Endothelial cell of umbilical vein (primary cell): Measurements from ENCODE around the gene HCK. TPM values are rescaled to one million over a fixed set of nuclear protein-coding genes. Genes with fewer than 3 reads are reported as not detected.

Experiments
- Bru-seq: library from RNA; stranded (reverse); fragments of 400-500 nt; gene quantifications from one replicate; lab custom pipeline; 2021; lab: Mats Ljungman, UMichigan
- BruChase-seq, 2 experiments: library from RNA; stranded (reverse); fragments of 400-500 nt; gene quantifications; one replicate each; lab custom pipeline; 2021; lab: Mats Ljungman, UMichigan
- BruUV-seq: library from RNA; stranded (reverse); fragments of 400-500 nt; replicated peaks from 2 replicates; lab custom pipeline; 2021; lab: Mats Ljungman, UMichigan
- CTCF ChIA-PET: fragments of 300-600, 350-600 bp; sonication (Branson Sonifier 250); formaldehyde crosslinking; loops from one replicate; lab custom pipeline; 2021; ENCODE audit warnings: antibody characterized with exemption, inconsistent platforms; lab: Charles Lee
- POLR2A ChIA-PET: fragments of 300-600, 350-600 bp; sonication (Branson Sonifier 250); formaldehyde crosslinking; loops from one replicate; lab custom pipeline; 2021; ENCODE audit warnings: antibody characterized with exemption, inconsistent platforms; lab: Charles Lee
- DNase-seq: peaks from one replicate; pipeline ENCODE4 v3.0.0-alpha.2; 2011; ENCODE audit warnings: low read depth, low spot score
- FAIRE-seq: peaks from 2 replicates; lab custom pipeline; 2011; peaks lifted over from hg19 to GRCh38; lab: Jason Lieb, UNC
- H2AFZ ChIP-seq: 2 replicates; pipeline ENCODE4 v1.6.0; 2012; ENCODE audit warnings: low read depth, low read length, control low read depth, inconsistent platforms
- H3K27ac ChIP-seq: 2 replicates; pipeline ENCODE4 v1.5.1; 2011; ENCODE audit warnings: low read depth, mild to moderate bottlenecking, control low read depth, low read length, moderate library complexity; ENCODE audit not compliant: insufficient read depth
- H3K27me3 ChIP-seq, 2 experiments: 2 replicates each; pipeline versions ENCODE4 v1.6.0 to v1.6.1; 2011; ENCODE audit warnings: low read length in 2 of 2, mixed read lengths in 1 of 2; ENCODE audit not compliant: control insufficient read depth in 2 of 2, insufficient read depth in 2 of 2
- H3K36me3 ChIP-seq, 2 experiments: 2 replicates in 1 of 2; 3 replicates in 1 of 2; pipeline ENCODE4 v1.5.1; 2011; ENCODE audit warnings: low read length in 2 of 2, mild to moderate bottlenecking in 1 of 2, moderate library complexity in 1 of 2; ENCODE audit not compliant: control insufficient read depth in 2 of 2, insufficient read depth in 2 of 2; ENCODE audit errors: extremely low read depth in 1 of 2
- H3K4me1 ChIP-seq: 3 replicates; pipeline ENCODE4 v1.5.1; 2011; ENCODE audit warnings: mild to moderate bottlenecking, low read length; ENCODE audit not compliant: control insufficient read depth, insufficient read depth; ENCODE audit errors: extremely low read depth
- H3K4me2 ChIP-seq: 2 replicates; pipeline ENCODE4 v1.6.1; 2011; ENCODE audit warnings: low read length, control low read depth, mixed read lengths; ENCODE audit not compliant: insufficient read depth
- H3K4me3 ChIP-seq, 3 experiments: fragments of 200-600 bp in 1 of 3; sonication (generic), shearing (Covaris generic) in 1 of 3; replicated peaks in 1 of 3; 2 replicates each; pipeline ENCODE4 v1.5.1; 2011 to 2016; ENCODE audit warnings: control low read depth in 3 of 3, low read length in 3 of 3, mild to moderate bottlenecking in 2 of 3, inconsistent platforms in 1 of 3, low read depth in 1 of 3, moderate library complexity in 1 of 3; ENCODE audit not compliant: insufficient read depth in 1 of 3
- H3K79me2 ChIP-seq: 2 replicates; pipeline ENCODE4 v1.6.0; 2012; ENCODE audit warnings: low read length, inconsistent platforms; ENCODE audit not compliant: control insufficient read depth, insufficient read depth
- H3K9ac ChIP-seq: replicated peaks from 2 replicates; pipeline ENCODE3; 2011; ENCODE audit warnings: low read length, control low read depth; ENCODE audit not compliant: insufficient read depth; ENCODE audit errors: extremely low read depth
- H3K9me1 ChIP-seq: replicated peaks from 3 replicates; pipeline ENCODE4 v1.6.0; 2011; ENCODE audit warnings: mild to moderate bottlenecking, low read length; ENCODE audit not compliant: control insufficient read depth, insufficient read depth; ENCODE audit errors: extremely low read depth
- H3K9me3 ChIP-seq: replicated peaks from 2 replicates; pipeline ENCODE4 v1.5.1; 2012; ENCODE audit warnings: low read length, inconsistent platforms; ENCODE audit not compliant: control insufficient read depth, insufficient read depth
- H4K20me1 ChIP-seq: replicated peaks from 2 replicates; pipeline ENCODE3; 2011; ENCODE audit warnings: mild to moderate bottlenecking, low read length; ENCODE audit not compliant: control insufficient read depth, insufficient read depth; ENCODE audit errors: extremely low read depth
- CTCF ChIP-seq, 2 donors: IDR thresholded peaks; 1 replicate in 1 of 2; 2 replicates in 1 of 2; pipeline ENCODE4 v1.5.1; 2011; ENCODE audit warnings: low read length in 2 of 2, mild to moderate bottlenecking in 2 of 2, moderate library complexity in 2 of 2, control low read depth in 1 of 2, inconsistent platforms in 1 of 2, low read depth in 1 of 2; ENCODE audit not compliant: insufficient read depth in 1 of 2; ENCODE audit errors: extremely low read depth in 1 of 2
- EZH2 ChIP-seq: IDR thresholded peaks from 2 replicates; pipeline ENCODE4 v1.6.1; 2012; ENCODE audit warnings: borderline replicate concordance, low read depth, mild to moderate bottlenecking, moderate library complexity, low read length, inconsistent platforms; ENCODE audit not compliant: severe bottlenecking
- FOS ChIP-seq: IDR thresholded peaks from 2 replicates; pipeline ENCODE4 v1.6.1; 2011; ENCODE audit warnings: mild to moderate bottlenecking, low read length, moderate library complexity, borderline replicate concordance; ENCODE audit not compliant: insufficient read depth
- JUN ChIP-seq: IDR thresholded peaks from 2 replicates; pipeline ENCODE4 v1.6.1; 2011; ENCODE audit warnings: borderline replicate concordance, low read depth; ENCODE audit not compliant: insufficient read length, insufficient read depth
- MAX ChIP-seq: IDR thresholded peaks from 2 replicates; pipeline ENCODE4 v1.6.1; 2011; ENCODE audit not compliant: insufficient read depth, insufficient read length
- MYC ChIP-seq: IDR thresholded peaks from one replicate; pipeline ENCODE4 v1.6.1; 2011; ENCODE audit warnings: mild to moderate bottlenecking, low read depth, low read length
- POLR2A ChIP-seq: IDR thresholded peaks from 2 replicates; pipeline ENCODE4 v1.6.1; 2012; ENCODE audit warnings: low read depth, mild to moderate bottlenecking, control low read depth, low read length
- POLR2AphosphoS5 ChIP-seq: IDR thresholded peaks from 2 replicates; pipeline ENCODE4 v1.6.1; 2012; ENCODE audit warnings: low read depth, mild to moderate bottlenecking, control low read depth, low read length, moderate library complexity; ENCODE audit not compliant: insufficient read depth
- dilution Hi-C: fragments of 300-500 bp; cut with MboI; formaldehyde crosslinking; loops from one replicate; pipeline ENCODE4 v1.15.0; 2019; ENCODE audit warnings: low sequenced_read_pairs; ENCODE audit not compliant: extremely low pct_ligation_motif_present
- intact Hi-C: fragments of 100-400 bp; cut with micrococcal nuclease; formaldehyde crosslinking; loops from one replicate; pipeline ENCODE4 v1.10.0; 2022
- long read RNA-seq: library from polyadenylated mRNA; stranded (forward); transcript quantifications from one replicate; pipeline ENCODE4 v2.0.0, GENCODE V29; 2021
- polyA minus RNA-seq, 3 experiments: library from RNA; depleted of rRNA, polyadenylated mRNA; stranded (reverse); fragments of >200 nt; gene quantifications; 1 replicate in 1 of 3; 2 replicates in 2 of 3; pipeline ENCODE4 v1.2.3, GENCODE V29; 2011
- polyA plus RNA-seq, 4 experiments: library from polyadenylated mRNA; depleted of rRNA in 3 of 4; stranded (reverse) in 3 of 4; unstranded in 1 of 4; fragments of >200 nt; gene quantifications; 2 replicates each; pipeline versions ENCODE4 v1.2.1 to v1.2.3, GENCODE V29; 2011 to 2012; ENCODE audit warnings: missing spikeins in 1 of 4
- total RNA-seq: library from RNA; stranded (reverse); gene quantifications from 2 replicates; pipeline ENCODE4 v1.2.3, GENCODE V29; 2021

Gene HCK
- total RNA-seq (not detected in 2 replicates), polyA plus RNA-seq (not detected in 2 replicates), polyA minus RNA-seq (not detected in 2 replicates), Bru-seq, nascent RNA (not detected), BruChase-seq, experiment 1, labeled RNA remaining after a 6-hour chase (percentile 2 among the genes with signal in this experiment), BruChase-seq, experiment 2, labeled RNA remaining after a 2-hour chase (percentile 2 among the genes with signal in this experiment)
- not detected in 2 replicates for polyA plus RNA-seq (2011; cell fraction: cytosol; rRNA removed)
- not detected in 2 replicates for polyA plus RNA-seq (2011; cell fraction: nucleus; rRNA removed)
- not detected in 2 replicates for polyA plus RNA-seq (2012)
- polyA minus RNA-seq (2011; cell fraction: cytosol; rRNA and poly(A)+ RNA removed), result not detected
- not detected in 2 replicates for polyA minus RNA-seq (2011; cell fraction: nucleus; rRNA and poly(A)+ RNA removed)
- long read RNA-seq, result 0 reads

- no peaks in the 10 kb centered on the region for H3K9me1 ChIP-seq
- H3K27me3 ChIP-seq, result peaks cover 43 to 49% of the 10 kb centered on the region in 2 experiments
- no peak within 1 kb of the TSS for H3K9ac ChIP-seq
- no peak for TF ChIP-seq POLR2A
- no peak for TF ChIP-seq JUN
- no peak for TF ChIP-seq MAX
- peak; percentile 84 for TF ChIP-seq EZH2
- TF ChIP-seq FOS, result no peak
- no peak for TF ChIP-seq POLR2AphosphoS5
- no peak for TF ChIP-seq MYC
- no peak for TF ChIP-seq CTCF (IDR thresholded peaks at IDR 0.05; ENCODE audit: extremely low read depth in 1 of 2, insufficient read depth in 1 of 2, low read depth in 1 of 2, low read length in 2 of 2)
- ChIA-PET CTCF (no interaction called here), POLR2A (no interaction called here)
- H3K9me3 ChIP-seq, result no peaks in the 10 kb centered on the region
- H3K36me3 ChIP-seq, result no peaks in the 10 kb centered on the region
- no peak within 1 kb of the TSS for H3K4me3 ChIP-seq
- H3K79me2 ChIP-seq, result no peaks in the 10 kb centered on the region
- no peak within 1 kb of the TSS for H3K27ac ChIP-seq
- intact Hi-C loops (no loop called here), dilution Hi-C loops (no loop called here)
- no TSS peak for BruUV-seq
- no peaks in the 10 kb centered on the region for H4K20me1 ChIP-seq
- FAIRE-seq, result no peak
- DNase-seq, result no peak
- no peak within 1 kb of the TSS for H3K4me2 ChIP-seq
- no peak within 1 kb of the TSS for H2AFZ ChIP-seq
- H3K4me1 ChIP-seq, result peaks cover 4% of the 10 kb centered on the region
Observed at GRCh38 chr20:32052090-32052777, at the start of gene HCK. HCK (plus strand) TSS chr20:32052242.
